Stimulated activated CD8-positive, alpha-beta memory T cell treated with anti-CD3 and anti-CD28 coated beads, Interleukin-4, amount 100 ng/mL, for 1 hour (primary cell): ENCODE results near the gene SLC22A15.
"Not testable (repeated sequence)": the region's sequence is repeated elsewhere in the genome, so short reads cannot be mapped to it uniquely, and the experiment has no call there.

Experiments used
- DNase-seq, 2 donors: peaks; one replicate each; pipeline ENCODE4 v3.0.0-alpha.2; 2020; ENCODE audit warnings: low read depth in 2 of 2, low spot score in 1 of 2

Gene SLC22A15

DNA sequence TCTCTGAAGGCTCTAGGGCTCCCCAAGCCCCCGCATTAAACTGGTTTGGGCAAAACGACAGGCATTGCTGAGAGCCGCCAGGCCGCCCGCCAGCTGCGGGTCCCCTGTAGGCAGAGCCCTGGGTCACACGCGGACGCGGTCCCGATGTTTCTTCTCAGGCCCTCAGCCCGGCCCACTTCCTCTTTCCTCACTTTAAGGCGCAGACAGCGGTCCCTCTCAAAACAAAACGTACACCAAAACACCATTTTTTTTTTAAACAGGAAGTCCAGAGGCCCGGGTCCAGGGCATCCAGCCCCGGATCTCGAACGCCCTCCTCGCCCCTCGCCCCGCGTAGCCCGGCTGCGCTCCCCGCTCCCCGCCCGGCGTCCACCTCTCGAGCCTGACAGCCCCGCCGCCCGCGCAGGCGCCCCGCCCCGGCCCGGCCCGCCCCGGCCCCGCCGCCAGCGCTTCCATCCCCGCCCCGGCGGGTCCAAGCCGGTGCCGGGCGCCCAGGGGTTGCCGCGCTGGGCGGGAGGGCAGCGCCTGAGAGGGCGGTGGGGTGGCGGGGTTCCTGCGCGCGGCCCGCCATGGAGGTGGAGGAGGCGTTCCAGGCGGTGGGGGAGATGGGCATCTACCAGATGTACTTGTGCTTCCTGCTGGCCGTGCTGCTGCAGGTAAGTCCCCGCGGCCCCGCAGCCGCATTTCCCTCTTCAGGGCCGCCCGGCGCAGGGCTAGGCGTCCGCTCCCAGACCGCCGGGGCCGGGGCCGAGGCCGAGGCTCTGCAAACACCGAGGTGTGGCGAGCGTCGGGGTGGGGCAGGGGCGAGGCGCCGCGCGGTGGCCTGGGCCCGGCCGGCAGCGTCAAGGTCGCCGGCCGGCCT lies at the start of gene SLC22A15:
SLC22A15 (plus strand) TSS at position 452 of the 859 bp plus-strand sequence; CDS start at position 567, 115 bp downstream.
- peak in 1 of 2 donors; percentile 2 for DNase-seq

DNA sequence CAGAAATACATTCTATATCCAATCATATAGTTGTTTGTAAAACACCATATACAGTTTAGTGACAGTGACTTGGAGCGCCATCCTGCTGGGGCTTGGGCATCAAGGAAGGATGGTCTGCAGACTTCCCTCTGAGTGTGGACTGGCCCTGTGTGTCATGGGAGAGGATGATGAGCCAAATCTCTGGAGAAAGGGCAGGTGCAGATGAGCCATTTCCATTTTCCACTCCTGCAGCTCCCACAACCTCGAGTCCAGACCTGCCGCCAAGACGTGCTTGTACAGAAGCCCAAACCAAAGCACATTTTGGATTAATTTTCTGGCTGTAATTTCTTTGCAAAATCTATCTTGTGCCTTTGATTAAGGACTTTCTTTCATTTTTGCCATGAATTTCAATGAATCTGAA lies 48.3 kb upstream of the SLC22A15 start:
- DNase-seq: no peak

DNA sequence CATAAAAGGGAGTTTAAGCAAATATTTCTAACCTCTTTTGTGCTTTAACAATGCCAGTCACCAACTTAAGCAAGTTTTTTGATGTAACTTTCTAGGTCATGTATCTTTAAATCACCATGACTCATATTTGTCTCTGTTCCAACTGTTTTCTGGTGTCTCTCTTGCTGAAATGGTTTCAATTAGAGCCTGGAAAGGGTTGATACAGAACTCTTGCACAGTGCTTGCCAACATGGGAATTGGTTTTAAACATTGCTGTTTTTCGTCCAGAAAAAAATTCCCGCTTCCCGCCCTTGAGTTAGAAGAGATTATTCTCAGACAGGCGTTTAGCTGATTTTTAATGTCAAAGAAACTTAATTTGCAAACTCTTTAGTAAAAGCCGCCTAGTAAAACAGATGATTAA lies 46.4 kb upstream of the SLC22A15 start:
- no peak for DNase-seq

DNA sequence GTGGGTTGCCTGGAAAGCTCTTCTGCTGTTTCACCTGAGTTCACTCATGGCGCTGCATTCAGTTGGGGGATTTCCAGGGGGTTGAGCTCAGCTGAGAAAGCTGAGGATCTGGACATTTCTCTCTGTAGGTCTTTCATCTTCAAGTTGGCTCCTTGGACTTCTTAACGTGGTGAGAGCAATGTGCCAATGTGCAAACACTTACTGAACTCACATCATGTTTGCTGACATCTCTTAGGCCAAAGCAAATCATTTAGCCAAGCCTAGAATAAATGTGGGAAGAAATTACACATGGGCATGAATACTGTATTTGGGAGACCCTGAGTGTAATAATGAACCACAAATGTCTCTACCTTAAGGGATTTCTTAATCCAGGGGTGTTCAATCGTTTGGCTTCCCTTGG lies 42.7 kb upstream of the SLC22A15 start:
- DNase-seq: no peak

DNA sequence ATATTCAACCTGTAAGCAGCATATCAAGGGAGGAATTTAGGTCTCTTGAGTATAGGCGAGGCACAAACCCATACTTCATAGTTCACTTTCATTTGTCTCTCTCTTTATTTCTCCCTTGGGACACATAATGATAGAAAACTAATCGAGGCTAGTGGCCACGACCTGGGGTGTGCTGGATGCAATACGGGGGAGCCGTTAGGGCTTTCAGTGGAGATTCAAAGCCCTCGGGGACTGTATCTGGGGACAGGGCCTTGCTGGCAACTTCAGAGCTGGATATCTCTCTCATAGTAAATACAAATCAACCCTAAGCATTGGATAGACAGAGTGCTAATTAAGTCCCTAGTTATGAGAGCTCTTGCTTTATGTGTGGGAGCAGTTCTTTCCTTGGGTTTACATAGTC lies 36.9 kb upstream of the SLC22A15 start:
- no peak for DNase-seq

DNA sequence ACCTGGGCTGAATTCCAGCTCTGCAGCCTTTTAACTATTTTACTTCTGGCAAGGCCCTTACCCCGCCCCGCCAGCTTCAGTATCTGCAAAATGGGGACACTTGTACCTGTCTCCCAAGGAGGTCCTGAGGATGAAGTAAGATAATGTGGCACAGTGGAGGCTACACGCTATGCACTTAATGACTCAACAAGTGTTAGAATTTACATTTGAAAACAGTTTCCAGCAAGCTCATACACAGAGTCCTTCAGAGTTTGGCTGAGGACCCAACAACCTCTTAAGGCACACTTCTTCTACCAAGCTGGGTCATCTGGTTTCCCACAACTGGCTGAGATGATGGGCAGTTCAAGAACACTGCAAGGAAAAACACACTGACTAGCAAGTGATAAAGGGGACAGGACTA lies 30.2 kb upstream of the SLC22A15 start:
- no peak for DNase-seq

DNA sequence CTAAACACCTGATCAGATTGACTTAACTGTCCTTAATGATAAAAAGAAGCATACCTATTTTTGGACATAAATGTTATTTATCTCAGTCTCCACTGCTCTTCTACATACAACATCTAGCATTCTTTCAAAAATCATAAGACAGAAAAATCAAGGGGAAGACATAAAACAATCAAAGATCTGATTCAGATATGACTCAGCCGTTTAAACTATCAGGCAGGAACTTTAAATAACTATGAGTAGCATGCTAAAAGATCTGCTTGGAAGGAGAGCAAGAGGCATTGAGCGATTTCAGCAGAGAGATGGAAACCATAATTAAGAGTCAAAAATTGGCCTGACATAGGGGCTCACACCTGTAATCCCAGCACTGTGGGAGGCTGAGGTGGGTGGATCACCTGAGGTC lies 27.2 kb upstream of the SLC22A15 start:
- no peak for DNase-seq

DNA sequence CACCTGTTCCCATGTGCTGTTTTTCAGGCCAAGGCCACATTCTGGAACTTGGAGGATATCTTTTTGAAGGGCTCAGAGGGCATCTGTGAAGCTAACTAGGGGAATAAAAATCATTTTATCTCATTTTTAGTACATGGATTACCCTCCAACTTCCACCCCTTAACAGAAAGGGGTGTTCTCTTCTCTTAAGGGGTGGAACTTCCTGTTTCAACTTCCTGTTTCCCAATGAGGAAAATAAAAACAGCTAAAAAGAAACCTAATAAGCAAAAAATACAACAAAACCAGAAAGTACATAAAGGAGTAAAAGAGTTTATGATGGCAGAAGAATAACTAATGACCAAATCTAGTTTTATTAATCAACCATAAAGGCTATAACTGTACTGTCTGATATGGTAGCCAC lies 24.8 kb upstream of the SLC22A15 start:
- no peak for DNase-seq

DNA sequence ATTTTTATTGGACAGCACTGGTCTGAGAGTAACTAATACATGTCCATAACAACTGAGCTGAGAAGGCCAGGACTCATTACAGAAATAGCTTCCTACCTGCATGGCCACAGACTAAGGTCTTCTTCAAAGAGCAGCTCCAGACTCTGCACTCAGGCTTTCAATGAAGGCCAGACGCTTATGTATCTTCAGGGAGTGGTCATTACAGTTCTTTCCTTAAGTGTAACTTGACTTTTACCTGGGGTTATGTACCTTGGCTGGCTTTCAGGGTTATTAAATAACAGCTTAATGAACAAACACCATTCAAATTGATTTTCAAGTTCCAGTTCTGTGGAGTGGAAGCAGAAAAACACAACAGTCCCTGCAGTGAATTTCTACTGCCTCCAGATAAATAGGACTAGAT lies 23.8 kb upstream of the SLC22A15 start:
- DNase-seq: no peak

DNA sequence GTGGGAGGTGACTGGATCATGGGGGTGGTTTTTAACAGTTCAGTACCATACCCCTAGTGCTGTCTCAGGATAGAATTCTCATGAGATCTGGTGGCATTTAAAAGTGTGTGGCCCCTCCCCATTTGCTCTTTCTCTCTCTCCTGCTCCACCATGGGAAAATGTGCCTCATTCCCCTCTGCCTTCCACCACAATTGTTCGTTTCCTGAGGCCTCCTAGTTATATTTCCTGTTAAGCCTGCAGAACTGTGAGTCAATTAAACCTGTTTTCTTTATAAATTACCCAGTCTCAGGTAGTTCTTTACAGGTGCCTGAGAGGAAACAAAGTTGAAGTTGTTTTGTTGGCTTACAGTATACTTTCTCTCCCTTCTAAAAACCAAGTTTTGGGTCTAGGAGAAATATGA lies 23.1 kb upstream of the SLC22A15 start:
- DNase-seq: no peak

DNA sequence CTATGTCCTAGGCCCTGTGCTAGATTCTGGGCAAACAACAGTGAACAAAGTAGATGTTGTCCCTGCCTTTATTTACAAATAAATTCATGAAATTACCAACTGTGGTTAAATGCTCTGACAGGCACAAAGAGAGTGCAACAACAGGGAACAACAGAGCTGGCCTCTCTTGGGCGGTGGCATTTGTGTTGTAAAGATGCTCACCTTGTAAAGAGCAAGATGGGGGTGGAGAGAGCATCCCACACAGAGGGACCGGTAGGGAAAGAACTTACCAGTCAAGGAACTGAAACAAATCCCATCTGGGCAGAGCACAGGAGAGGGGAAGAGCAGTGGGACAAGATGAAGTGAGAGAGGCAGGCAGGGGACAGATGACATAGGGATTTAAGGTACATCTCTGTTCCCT lies 21.6 kb upstream of the SLC22A15 start:
- no peak for DNase-seq

DNA sequence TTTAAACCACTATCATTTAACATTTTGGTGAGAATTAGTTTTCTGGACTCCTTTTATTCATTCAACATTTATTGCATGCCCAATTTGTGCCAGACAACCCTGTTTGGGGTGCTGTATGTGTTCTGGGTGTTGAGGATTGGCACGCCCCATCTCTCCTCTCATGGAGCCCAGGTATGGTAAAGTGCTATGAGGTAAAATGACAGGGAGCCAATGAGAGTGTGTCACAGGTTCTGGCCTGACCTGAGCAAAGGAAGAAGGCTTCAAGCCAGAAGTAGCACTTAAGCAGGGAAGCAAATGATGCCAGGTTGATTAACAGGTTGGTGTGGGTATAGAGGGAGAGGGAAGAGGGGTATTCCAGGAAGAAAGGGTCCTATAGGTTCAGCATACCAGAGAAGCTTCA lies 21.1 kb upstream of the SLC22A15 start:
- no peak for DNase-seq

DNA sequence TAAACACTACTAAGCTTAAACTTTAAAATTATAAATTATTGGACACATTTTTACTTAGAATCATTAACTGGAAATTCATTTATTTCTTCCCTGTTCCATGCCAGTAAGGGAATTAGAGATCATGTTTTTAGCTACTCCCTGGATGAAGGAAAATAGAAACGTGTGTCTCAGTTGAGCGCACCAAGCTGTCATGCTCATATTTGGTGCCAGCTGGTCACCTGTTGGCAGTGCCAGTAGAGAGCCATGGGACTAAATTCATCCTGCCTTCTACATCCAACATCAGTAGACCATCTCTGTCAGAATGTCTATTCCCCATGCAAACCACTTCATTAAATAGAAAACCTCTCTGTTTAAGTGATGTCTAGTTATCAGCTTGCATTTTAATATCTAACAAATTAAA lies 17.4 kb upstream of the SLC22A15 start:
- no peak for DNase-seq

DNA sequence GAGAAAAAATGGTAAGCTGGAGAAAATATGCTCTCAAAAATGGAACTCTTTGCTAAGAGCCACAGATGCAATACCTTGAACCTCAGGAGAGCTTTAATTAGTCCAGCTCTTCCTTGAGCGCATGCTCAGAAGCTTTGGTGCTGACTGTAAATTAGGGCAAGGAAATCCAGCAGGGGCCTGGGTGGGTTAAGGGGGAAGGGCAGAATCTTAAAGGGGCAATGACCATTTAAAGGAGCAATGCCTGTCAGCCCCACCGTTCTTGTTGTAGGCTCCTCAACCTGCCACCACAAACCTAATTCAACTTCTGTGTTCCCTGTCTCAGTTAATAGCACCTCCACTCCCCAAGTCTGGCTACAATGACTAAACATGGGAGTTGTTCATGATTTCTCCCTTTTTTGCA lies 6.8 kb upstream of the SLC22A15 start:
- no peak for DNase-seq

DNA sequence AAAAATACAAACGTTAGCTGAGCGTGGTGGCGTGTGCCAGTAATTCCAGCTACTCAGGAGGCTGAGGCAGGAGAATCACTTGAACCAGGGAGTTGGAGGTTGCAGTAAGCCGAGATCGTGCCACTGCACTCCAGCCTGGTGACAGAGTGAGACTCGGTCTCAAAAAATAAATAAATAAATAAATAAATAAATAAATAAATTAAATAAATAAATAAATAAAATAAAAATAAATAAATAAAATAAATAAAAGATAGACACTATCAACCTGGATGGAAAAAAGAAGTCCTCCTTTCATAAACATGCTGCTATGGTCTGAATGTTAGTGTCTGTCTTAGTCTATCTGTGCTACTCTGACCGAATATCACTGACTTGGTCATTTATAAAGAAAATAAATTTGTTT lies 4.5 kb upstream of the SLC22A15 start:
- DNase-seq: not testable (repeated sequence)

DNA sequence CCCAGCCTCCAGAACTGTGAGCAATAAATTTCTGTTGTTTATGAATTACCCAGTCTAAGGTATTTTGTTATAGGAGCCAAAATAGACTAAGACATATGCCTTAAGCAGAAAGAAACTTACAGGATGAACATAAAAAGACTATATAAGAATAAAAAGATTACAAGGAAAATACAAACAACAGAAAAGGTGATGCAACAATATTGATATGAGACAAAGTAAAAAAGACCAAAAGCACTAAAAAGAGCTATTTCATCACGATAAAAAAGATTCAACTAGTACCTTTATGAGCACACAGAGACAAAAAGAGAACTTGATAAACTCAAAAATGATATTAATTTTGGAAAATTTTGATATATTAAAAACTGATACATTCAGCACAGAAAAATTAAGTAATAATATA lies 3.2 kb upstream of the SLC22A15 start:
- DNase-seq: no peak

DNA sequence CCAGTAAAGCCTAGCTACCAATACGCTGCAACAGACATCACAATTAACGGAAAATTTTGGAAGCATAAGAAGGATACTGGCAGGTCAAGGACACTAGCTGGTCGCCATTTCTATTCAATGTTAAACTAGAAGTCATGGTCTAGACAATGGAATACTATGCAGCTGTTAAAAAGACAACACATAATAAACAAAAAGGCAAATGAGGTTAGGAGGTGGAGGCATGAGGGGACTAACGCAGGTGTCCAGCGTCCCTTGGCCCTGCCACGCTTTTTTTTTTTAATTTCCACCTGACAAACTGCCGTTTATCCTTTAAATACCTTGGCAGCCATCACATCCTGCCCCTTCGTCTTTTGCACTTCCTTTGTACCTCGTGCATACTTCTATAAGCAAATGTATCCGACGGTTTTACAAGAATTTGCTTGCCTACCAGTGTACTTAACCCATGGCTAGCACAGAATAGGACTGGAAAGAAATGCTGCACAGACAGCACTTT lies 698 bp upstream of the SLC22A15 start:
- DNase-seq: no peak

DNA sequence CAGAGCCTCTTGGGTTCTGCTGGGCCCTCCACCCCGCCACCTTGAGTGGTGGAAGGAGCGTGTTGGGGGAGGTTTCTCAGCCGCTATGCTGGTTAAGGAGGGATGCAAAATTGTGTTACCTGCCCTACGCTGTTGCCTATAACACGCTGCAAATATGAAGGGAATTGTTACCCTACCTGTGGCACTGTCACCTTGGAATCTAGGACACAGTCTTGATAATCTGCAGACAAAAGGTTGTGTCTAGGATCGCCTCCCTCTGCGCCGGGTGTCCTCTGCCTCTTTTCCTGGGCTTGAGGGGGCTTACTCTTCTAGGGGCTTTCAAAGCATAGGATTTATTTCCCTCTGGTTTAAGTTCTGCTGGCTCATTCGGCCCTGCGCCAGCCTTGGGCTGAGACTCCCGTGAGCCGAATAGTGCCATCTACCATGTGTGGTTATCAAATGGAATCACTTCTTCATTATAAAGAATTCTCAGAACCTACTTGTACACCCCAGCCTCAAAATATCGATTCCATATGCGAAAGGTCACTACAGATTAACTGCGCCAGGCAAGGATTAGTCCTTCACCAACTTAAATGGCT lies 697 bp downstream of the SLC22A15 start:
- DNase-seq: no peak

DNA sequence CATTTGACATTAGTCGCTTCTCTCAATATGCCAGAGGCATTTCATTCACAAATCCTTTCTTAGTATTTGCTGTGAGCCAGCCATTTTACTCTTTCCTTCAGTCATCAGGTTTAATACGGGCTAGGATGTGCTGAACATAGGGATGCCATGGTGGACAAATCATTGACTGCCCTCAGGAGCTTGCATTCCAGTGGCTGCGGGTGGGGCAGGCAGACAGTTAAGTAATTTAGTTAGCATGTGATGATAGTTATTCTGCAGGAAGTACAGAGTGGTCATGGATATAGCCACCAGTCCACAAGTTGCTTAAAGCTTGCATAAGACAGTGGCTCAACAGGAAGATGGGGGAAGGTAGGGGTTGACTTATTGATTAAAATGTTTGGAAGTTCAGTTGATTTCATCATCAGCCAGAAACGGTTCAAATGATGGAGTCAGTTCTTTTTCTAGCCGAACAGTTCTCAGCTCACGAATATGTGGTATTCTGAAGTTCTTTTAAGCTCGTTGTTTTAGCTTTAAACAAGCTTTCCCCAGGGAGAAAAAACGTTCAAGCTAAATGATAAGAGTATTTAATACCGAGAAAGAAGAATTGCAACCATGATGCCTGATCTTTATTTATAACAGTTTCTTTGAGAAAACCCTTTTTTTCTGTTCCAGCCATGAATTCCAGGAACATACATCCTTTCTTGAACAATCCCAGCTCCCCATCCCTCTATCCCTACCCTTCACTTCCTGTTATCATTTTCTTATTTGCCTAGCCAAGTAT lies 1.4 kb downstream of the SLC22A15 start:
- DNase-seq: no peak

DNA sequence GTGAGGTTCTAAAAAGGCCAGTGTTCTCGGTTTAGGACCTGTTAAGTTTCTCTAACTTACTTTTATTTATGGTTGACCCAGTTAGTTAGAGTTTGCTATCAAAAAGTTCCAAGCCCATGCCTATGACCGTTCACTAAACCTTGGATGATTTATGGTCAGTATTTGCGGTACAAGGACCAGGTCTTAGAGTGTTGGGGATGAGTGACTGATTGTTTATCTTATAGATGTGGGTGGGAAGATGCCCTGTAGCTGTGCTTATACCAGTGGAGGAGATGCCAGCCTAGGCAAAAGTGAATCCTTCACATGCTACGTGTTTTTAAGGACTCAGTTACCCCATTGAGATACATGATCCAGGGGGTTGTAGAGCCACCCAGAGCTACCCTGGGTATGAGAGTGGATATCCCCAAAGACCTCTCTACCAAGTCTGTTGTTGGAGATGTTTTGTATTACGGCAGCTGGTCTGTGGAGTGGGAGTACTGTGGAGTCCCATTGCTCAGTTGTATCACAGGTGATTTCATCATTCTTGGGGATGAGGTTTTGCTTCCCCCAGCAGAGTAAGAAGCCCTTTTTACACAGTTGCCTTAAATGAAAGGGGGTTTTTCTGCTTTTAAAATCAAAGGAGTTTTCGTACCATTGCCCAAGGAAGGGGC lies 2.1 kb downstream of the SLC22A15 start:
- DNase-seq: no peak

DNA sequence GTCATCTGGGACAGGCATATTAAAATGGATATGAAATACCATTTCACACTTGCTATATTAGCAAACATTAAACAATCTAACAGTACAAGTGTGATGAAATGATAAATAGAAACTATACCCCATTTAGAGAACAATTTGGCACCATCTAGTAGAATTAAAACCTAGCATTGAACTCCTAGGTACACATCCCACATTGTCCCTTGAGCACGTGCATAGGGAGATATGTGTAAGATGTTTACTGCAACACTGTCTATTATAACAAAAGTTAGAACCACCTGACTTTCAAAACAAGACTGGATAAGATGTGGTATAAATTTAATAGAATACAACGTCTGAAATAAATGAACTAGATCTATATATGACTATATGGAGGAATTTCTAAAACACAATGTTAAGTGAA lies 3.8 kb downstream of the SLC22A15 start:
- DNase-seq: no peak
